Thyroid gland (tissue), 4 donors: ENCODE measurements around the gene SPATC1L. TPM values are rescaled to one million over a fixed set of nuclear protein-coding genes. Genes with fewer than 3 reads are reported as not detected.

Experiments
- DNase-seq, 2 donors: peaks; one replicate each; pipeline ENCODE4 v3.0.0-alpha.2; 2019
- H3K27ac ChIP-seq, 3 donors: fragments of 200-600 bp; sonication (generic); 1 replicate in 2 of 3; 2 replicates in 1 of 3; pipeline ENCODE4 v1.5.1; 2016 to 2019; ENCODE audit warnings: mild to moderate bottlenecking in 1 of 3, moderate library complexity in 1 of 3
- H3K27me3 ChIP-seq: fragments of 200-600 bp; sonication (generic); one replicate; pipeline ENCODE4 v1.5.1; 2019
- H3K36me3 ChIP-seq, 2 donors: fragments of 200-600 bp; sonication (generic); one replicate each; pipeline ENCODE4 v1.5.1; 2016 to 2019
- H3K4me1 ChIP-seq, 2 donors: fragments of 200-600 bp; sonication (generic); one replicate each; pipeline ENCODE4 v1.5.1; 2017 to 2019
- H3K4me3 ChIP-seq, 3 donors: fragments of 200-600 bp; sonication (generic); replicated peaks in 1 of 3; 1 replicate in 2 of 3; 2 replicates in 1 of 3; pipeline ENCODE4 v1.5.1; 2016; ENCODE audit warnings: mild to moderate bottlenecking in 1 of 3
- H3K9me3 ChIP-seq: fragments of 200-600 bp; sonication (generic); one replicate; pipeline ENCODE4 v1.5.1; 2017
- POLR2A ChIP-seq, 2 donors: fragments of 450-650 bp; IDR thresholded peaks; one replicate each; pipeline ENCODE4 v1.6.1; 2017; ENCODE audit warnings: antibody characterized with exemption in 2 of 2, mild to moderate bottlenecking in 2 of 2, moderate library complexity in 1 of 2
- WGBS, 2 donors: methylation state at CpG; one replicate each; pipeline ENCODE4 v1.1.5; 2017; 5-methylcytosine and 5-hydroxymethylcytosine counted together
- intact Hi-C: fragments of 100-400 bp; cut with DNase I; formaldehyde crosslinking; loops from one replicate; pipeline ENCODE4 v1.15.1; 2023
- total RNA-seq, 4 donors: library from RNA; depleted of rRNA; stranded (reverse); fragments of >200 nt; gene quantifications; one replicate each; pipeline ENCODE4 v1.2.3, GENCODE V29; 2016
- TF ChIP-seq, protein P1 (sequence below), 6 experiments: fragments of 200-600 bp in 3 of 6; fragments of 450-650 bp in 3 of 6; sonication (generic) in 3 of 6; IDR thresholded peaks; one replicate each; pipeline ENCODE4 v1.5.1; 2016 to 2019; ENCODE audit warnings: antibody characterized with exemption in 6 of 6, mild to moderate bottlenecking in 2 of 6, inconsistent platforms in 1 of 6, moderate library complexity in 1 of 6

SPATC1L gene
- total RNA-seq, 4 donors from 2014 or later, result 3.5 to 9.0 (median 5.8) TPM

DNA sequence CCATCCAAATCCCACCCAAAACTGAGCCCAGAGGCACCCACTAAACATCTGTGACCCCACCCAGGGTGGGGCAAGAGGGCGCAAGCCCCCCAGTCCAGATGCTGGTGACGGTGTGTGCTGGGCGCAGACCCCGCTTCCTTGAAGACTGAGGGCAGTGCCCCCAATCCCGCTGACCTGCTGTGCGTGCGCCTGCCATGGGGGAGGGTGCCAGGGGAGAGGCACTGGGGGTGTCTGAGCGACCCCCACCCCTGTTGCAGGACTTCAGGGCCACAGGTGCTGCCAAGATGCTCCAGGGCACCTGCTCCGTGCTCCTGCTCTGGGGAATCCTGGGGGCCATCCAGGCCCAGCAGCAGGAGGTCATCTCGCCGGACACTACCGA lies 73.1 kb downstream of the SPATC1L start:
- TF ChIP-seq, protein P1, sequence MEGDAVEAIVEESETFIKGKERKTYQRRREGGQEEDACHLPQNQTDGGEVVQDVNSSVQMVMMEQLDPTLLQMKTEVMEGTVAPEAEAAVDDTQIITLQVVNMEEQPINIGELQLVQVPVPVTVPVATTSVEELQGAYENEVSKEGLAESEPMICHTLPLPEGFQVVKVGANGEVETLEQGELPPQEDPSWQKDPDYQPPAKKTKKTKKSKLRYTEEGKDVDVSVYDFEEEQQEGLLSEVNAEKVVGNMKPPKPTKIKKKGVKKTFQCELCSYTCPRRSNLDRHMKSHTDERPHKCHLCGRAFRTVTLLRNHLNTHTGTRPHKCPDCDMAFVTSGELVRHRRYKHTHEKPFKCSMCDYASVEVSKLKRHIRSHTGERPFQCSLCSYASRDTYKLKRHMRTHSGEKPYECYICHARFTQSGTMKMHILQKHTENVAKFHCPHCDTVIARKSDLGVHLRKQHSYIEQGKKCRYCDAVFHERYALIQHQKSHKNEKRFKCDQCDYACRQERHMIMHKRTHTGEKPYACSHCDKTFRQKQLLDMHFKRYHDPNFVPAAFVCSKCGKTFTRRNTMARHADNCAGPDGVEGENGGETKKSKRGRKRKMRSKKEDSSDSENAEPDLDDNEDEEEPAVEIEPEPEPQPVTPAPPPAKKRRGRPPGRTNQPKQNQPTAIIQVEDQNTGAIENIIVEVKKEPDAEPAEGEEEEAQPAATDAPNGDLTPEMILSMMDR (IDR thresholded peaks at IDR 0.05), result no peak
- no peak for TF ChIP-seq POLR2A (IDR thresholded peaks at IDR 0.05)
- 88 to 100% methylated on average over 1 to 4 of the region's 12 CpGs for WGBS, 2 donors
- Histone ChIP-seq H3K4me1 (no peaks in the 10 kb centered on the region), H3K4me3 (no peak overlapping the region), H3K27me3 (no peaks in the 10 kb centered on the region), H3K9me3 (no peaks in the 10 kb centered on the region), H3K36me3 (peaks cover 8 to 12% of the 10 kb centered on the region in 2 donors), H3K27ac (no peak overlapping the region)
- peak in 1 of 2 donors; percentile 1 for DNase-seq
- intact Hi-C loops, result no loop called here

Other genes with a start within 250 kb of the SPATC1L start
- 100 to 1,000 TPM in 3 of 4 donors, 10 to 100 TPM in 1; 96.1 to 213 (median 162) TPM for gene COL6A1, start 202.7 kb downstream of the SPATC1L start, total RNA-seq
- gene COL6A2, start 86.3 kb downstream of the SPATC1L start, total RNA-seq, result 100 to 1,000 TPM in 3 of 4 donors, 10 to 100 TPM in 1; 79.4 to 191 (median 172) TPM
- gene FTCD, start 28.9 kb downstream of the SPATC1L start, total RNA-seq, result 1 to 10 TPM in 1 of 4 donors, under 1 TPM in 2, not detected in 1; 0.78 to 1.2 (median 0.94) TPM
- 10 to 100 TPM; 31.4 to 57.7 (median 42.0) TPM for gene LSS, start 44.3 kb upstream of the SPATC1L start, total RNA-seq
- gene MCM3AP, start 101.2 kb upstream of the SPATC1L start, total RNA-seq, result 100 to 1,000 TPM in 1 of 4 donors, 10 to 100 TPM in 3; 65.7 to 116 (median 81.0) TPM
- gene YBEY, start 101.9 kb upstream of the SPATC1L start, total RNA-seq, result 10 to 100 TPM; 12.6 to 25.4 (median 21.0) TPM
- 1 to 10 TPM in 3 of 4 donors, under 1 TPM in 1; 0.89 to 2.2 (median 1.7) TPM for gene C21orf58, start 139.4 kb upstream of the SPATC1L start, total RNA-seq
- 10 to 100 TPM; 23.9 to 36.6 (median 33.2) TPM for gene PCNT, start 139.7 kb upstream of the SPATC1L start, total RNA-seq